C1 segment of cervical spinal cord (tissue), 14 donors: ENCODE data around the gene CHURC1.

Experiments
- DNase-seq, 14 donors: peaks; one replicate each; lab custom pipeline; 2025; lab: John Stamatoyannopoulos, UW

Gene CHURC1

GRCh38 chr14:64956697-64957406, 42.6 kb downstream of the CHURC1 start:
- no peak for DNase-seq

DNA sequence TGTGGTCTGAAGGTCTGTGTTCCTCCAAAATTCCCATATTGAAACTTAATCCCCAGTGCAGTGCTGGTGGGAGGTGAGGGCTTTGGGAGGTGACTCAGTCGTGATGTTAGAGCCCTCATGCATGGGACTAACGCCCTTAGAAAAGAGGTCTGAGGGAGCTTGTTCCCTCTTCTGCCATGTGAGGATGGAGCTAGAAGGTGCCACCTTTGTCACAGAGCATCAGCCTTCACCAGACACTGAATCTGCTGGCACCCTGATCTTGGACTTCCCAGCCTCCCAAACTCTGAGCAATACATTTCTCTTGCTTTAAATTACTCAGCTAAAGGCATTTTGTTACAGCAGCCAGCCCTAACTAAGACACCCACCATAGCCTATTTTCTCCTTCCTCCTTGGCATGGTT, 43.9 kb downstream of the CHURC1 start:
- DNase-seq, result no peak

- DNase-seq, result no peak
Observed at GRCh38 chr14:64958743-64959142, 44.5 kb downstream of the CHURC1 start.

GRCh38 chr14:64960762-64961276, 46.6 kb downstream of the CHURC1 start:
- peak in 1 of 14 donors; percentile 96 for DNase-seq

DNA sequence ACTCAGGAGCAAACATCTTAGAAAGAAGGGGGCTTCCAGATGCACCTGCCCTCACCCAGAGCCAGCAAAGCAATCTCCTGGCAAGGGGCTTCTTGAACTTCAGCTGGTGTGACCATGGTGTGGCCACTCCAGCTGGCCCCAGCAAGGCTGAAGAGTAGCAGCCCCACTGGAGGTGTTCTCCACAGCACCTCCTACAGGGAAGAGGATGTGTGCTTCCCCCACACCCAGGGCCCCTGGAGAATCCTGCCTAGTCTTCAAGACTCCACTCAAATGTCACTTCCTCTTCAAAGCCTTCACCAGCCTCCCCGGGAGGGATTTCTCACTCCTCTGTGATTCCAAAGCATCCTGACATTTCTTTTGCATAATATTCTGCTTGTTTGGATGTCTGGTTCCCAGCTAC, 49.4 kb downstream of the CHURC1 start:
- DNase-seq, result no peak

DNA sequence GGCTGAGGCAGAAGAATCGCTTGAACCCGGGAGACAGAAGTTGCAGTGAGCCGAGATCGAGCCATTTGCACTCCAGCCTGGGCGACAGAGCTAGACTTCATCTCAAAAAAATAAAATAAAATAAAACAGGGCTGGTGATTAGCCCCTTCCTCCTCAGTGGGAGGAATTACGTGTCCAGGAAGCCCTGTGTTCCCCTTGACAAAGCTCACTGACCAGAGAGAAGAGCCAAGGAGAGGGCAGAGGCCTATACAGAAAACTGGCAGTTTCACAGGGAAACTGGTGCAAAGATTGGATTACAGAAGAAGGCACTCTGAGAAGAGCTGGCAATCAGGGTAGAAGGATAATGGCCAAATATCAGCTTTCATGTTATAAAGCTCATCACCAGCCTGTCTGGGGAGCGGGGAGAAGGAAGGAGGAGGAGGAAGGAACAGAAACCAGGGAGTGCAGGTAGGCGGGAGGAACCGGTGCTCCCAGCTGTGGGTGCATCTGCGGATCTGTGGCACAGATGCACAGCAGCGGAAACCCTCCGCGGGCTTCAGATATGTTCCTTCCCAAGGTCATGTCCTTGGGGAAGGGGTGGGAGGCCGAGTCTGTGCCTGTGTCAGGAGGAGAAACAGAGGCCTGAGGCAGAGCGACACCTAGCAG, 51.2 kb downstream of the CHURC1 start:
- no peak for DNase-seq

GRCh38 chr14:64966976-64967375, 52.7 kb downstream of the CHURC1 start:
- no peak for DNase-seq

GRCh38 chr14:64968167-64968566, 53.9 kb downstream of the CHURC1 start:
- peak in 1 of 14 donors; percentile 55 for DNase-seq

- DNase-seq, result peak in 1 of 14 donors; percentile 47
Observed at GRCh38 chr14:64968651-64969050, 54.4 kb downstream of the CHURC1 start.

DNA sequence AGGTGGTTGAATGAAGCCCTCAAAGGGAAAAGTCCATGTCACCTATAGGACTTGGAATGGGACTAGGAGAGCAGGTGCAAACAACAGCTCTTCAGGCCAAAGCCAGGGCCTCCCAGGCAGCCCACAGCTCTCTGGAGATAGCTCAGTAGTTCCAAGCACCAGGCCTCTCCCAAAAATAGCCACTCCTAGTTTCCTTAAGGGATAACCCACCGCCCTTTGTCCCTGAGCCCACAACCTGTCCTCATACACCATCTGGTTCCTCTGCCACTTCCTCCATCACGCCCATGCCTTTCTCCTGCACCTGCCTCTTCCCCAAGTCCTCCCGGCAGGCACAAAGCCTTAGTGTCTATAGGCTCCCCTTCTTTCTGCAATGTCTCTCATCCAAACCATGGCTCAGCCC, 55.8 kb downstream of the CHURC1 start:
- peak in 1 of 14 donors; percentile 55 for DNase-seq

DNA sequence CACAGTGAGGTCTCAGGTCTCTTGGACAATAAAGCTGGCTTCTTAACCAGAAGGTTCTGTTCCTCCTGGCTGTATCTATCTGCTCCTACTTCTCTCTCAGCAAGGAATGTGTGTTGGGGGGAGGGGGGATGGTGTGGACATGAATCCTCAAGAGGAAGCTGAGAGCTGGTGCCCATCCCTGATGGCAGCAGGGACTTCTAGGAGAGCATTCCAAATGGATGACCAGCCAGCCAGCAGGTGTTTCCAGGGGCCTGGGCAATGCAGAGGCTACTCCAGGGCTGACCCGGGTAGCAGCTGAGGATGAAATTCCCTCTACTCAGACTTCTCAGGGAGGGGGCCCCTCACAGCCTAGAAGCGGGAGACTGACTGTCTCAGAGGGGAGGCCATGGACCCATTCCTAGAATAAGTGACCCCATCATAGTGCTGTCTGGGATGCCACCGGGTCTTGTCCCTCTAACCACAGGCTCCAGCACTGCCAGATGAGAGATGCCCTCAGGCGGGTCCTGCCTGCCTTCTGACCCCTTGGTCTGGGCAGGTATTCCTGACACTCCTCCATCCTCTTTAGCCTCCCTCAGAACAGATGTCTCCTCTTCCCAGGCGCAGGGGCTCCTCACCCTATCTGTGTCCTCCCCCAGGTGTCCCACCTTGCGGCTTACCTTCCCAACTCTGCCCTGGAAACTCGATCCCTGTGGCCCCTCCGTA, 56.7 kb downstream of the CHURC1 start:
- DNase-seq, result peak in 1 of 14 donors; percentile 57

DNA sequence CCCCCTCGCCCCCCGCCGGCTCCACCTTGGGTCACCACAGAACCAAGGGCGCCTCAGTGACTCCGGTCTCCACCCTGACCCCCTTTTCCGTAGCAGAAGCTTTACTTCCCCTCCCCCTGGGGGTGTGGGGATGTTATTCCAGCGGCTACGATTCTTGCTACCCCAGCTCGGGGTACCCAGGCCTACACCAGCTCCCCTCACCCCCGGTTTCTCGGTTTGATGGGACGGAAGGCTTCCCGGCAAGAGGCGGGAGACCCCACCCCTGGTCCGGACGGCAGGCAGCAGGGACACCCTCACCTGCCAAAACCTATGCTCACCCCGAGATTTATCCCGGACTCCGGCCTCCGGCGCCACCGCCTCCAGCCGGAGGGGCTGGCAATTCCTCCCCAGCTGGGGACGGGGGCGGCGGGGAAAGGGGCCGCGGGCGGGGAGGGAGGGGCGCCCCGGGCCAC, 57.3 kb downstream of the CHURC1 start:
- DNase-seq, result peak in 1 of 14 donors; percentile 54

GRCh38 chr14:64971943-64972791, 57.9 kb downstream of the CHURC1 start, which contains the start of gene RAB15:
Gene RAB15, minus strand, starts transcription at chr14:64972336. Its CDS starts 260 bp downstream, at chr14:64972076.
- DNase-seq, result peak in 2 of 14 donors; percentile 19 to 34

- peak in 1 of 14 donors; percentile 61 for DNase-seq
Observed at GRCh38 chr14:64973026-64973442, 58.8 kb downstream of the CHURC1 start.

- no peak for DNase-seq
Observed at GRCh38 chr14:64973826-64974225, 59.6 kb downstream of the CHURC1 start.

DNA sequence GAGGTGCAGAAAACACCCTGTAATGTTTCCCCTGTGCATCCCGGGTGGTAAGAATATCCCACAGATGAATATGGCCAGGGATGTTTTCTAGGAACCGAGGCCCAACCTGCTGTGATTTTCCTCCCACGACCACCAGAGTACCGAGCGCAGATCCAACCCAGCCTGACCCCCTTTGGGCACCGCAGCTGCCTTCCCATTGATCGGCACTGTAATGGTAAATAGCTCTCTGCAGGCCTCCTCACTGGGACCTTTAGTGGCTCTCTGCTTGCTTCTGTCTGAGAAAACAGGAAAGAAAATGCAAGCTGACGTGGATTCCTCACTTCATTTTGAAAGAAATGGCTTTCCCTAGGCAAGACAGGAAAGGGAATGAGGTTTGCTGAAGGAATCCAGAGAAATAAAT, 60.3 kb downstream of the CHURC1 start:
- DNase-seq, result no peak

GRCh38 chr14:64979336-64980074, 65.2 kb downstream of the CHURC1 start:
- DNase-seq, result no peak

DNA sequence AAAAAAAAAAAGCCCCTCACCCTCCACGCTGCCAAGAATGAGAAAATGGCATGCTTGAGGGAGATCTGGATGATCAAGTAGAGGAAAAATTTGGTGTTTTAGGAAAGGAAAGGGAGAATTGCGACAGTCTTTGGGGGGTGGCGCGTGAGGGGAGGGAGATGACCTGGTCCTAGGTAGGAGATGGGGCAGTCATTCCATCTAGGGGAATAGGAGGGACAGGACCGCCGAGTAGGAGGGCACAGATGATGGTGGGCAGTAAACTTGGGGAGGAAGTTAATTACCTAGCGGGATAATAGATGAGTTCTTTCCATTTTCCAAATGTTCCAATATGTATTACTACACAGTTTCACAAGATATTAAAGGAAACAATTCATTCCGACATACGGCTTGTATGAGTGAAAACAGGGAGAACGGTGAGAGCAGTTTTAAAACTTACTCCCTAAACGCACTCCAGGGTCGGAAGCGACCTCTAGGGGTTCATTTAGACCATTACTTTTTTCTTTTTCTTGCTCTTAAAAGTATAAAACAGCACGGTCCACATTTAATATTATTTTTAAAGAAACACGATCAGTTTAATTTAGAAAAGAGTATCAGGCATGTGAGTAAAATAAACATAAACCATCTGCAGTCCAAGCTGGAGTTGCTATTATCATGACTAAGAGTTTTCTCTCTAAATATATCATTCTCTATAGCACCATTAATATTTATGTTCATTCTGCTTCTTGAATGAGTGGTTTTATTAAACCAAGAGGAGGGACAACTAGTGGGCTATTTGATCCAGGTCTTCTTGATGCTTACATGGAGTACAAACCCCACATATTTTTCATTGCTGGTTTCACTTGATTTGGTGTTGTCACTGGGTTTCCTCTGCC, 69.4 kb downstream of the CHURC1 start:
- peak in 1 of 14 donors; percentile 48 for DNase-seq
